Measurements from ENCODE around the gene TEX10.
A peak's percentile ranks its signal among the peaks of the same experiment; 100 is the strongest.
"Not testable (repeated sequence)": the region's sequence is repeated elsewhere in the genome, so short reads cannot be mapped to it uniquely, and the experiment has no call there.

TEX10 gene

GRCh38 chr9:100352727-100353505 lies at the start of gene TEX10:
Gene TEX10 (minus strand): TSS chr9:100352942. CDS start chr9:100349363, 3,579 bp downstream.
- DNase-seq (ENCODE audit: low spot score), result peak; percentile 95

- DNase-seq (ENCODE audit: low spot score), result no peak
These were observed 48.3 kb upstream of the TEX10 start for GRCh38 chr9:100401042-100401441.

DNA sequence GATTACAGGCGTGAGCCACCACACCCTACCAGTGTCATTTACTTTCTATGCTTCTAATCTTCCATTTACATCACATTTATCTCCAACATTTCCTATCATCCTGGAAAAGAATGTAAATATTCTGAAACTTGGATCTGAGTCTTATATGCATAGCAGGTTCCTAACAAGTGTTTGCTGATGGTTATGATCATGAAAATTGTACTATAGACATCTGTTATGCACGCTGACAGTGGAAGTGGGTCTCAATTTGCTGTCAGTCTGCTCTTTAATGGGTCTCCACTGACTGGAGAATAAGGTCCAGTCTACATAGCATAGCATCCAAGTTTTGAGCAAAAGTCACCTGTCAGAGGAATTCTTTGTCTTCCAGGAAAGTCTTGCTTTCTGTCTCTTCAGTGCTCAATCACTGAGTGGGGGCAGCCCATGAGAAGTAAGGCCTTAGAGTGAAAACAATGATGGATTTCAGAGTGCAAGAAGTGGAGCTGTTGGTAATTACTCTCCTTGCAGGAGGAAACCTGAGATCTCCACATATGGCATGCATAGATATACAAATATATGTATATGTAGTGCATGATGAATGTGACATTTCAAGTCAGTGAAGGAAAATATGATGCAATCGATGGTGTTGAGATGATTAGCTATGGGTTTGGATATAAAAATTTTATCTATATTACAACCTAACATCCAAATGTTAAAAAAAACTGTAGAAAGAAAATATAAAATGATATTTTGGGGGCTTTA lies 45.0 kb upstream of the TEX10 start:
- DNase-seq (ENCODE audit: low spot score), result no peak

GRCh38 chr9:100396769-100397168 lies 44.0 kb upstream of the TEX10 start:
- no peak for DNase-seq (ENCODE audit: low spot score)

DNA sequence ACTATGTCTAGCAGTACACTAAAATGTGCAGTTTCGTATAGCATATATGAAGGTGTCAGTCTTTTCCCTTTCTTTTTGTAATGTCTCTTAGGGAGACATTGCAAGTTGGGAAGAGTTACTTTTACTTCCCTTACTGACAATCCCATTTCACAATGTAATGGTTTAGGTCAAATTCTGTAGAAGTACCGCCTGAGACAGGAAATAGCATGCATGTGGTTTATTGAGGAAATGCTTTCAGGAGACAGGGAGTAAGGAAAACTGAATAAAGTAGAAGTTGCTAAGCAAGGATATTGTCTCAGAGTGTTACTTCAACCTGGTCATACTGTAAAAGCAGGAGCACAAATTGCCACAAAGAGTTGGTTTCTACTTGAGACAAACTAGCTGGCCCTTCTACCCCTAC lies 42.1 kb upstream of the TEX10 start:
- DNase-seq (ENCODE audit: low spot score), result no peak

DNA sequence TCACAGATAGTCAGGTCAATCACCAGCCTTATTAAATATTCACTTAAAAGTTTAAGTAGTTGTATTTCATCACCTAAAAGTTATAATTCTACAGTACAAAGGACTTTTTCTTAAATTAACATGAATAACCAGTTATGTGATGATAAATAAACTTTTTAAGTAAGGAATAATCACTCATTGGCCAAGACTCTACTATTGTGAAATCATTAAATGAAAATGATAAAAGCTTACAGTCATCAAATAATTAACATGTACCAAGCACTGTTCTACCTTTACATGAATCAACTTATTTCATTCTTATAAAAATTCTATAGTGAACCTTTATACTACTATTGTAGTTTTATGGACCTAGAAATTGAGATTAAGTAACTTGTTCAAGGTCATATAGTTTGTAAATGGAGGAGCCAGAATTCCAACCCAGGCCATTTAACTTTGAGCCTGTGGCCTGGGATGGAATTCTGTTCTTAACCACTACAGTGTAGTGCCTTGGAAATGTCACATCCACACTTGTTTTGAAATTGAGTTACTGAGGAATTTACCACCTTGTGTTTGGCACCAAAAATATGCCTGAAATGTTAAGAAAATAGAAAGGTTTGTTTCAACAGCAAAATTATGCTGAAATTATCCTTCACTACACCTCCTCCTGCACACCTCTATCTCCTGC lies 41.4 kb upstream of the TEX10 start:
- no peak for DNase-seq (ENCODE audit: low spot score)

DNA sequence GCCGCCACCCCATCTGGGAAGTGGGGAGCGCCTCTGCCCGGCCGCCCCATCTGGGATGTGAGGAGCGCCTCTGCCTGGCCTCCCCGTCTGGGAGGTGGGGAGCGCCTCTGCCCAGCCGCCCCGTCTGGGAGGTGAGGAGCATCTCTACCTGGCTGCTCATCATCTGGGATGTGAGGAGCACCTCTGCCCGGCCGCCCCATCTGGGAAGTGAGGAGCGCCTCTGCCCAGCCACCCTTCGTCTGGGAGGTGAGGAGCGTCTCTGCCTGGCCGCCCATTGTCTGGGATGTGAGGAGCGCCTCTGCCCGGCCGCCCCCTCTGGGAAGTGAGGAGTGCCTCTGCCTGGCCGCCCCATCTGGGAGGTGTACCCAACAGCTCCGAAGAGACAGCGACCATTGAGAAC lies 40.2 kb upstream of the TEX10 start:
- not testable (repeated sequence) for DNase-seq (ENCODE audit: low spot score)

DNA sequence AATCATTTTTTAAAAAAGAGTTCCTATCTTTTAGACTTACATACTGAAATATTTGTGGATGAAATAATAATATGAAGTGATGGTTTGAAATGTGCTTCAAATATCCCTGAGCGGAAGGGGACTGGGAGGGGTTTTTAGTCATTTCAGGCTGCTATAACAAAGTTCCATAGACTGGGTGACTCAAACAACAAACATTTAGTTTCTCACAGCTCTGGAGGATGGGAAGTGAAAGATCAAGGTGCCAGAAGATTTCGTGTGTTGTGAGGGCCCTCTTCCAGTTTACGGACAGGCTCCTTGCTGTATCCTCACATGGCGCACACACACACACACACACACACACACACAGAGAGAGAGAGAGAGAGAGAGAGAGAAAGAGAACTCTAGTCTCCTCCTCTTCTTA lies 27.1 kb upstream of the TEX10 start:
- DNase-seq (ENCODE audit: low spot score), result no peak

GRCh38 chr9:100377015-100377414 lies 24.3 kb upstream of the TEX10 start:
- no peak for DNase-seq (ENCODE audit: low spot score)

- DNase-seq (ENCODE audit: low spot score), result no peak
These were observed 22.9 kb upstream of the TEX10 start for GRCh38 chr9:100375658-100376057.

- DNase-seq (ENCODE audit: low spot score), result no peak
These were observed 19.9 kb upstream of the TEX10 start for GRCh38 chr9:100372648-100373047.

DNA sequence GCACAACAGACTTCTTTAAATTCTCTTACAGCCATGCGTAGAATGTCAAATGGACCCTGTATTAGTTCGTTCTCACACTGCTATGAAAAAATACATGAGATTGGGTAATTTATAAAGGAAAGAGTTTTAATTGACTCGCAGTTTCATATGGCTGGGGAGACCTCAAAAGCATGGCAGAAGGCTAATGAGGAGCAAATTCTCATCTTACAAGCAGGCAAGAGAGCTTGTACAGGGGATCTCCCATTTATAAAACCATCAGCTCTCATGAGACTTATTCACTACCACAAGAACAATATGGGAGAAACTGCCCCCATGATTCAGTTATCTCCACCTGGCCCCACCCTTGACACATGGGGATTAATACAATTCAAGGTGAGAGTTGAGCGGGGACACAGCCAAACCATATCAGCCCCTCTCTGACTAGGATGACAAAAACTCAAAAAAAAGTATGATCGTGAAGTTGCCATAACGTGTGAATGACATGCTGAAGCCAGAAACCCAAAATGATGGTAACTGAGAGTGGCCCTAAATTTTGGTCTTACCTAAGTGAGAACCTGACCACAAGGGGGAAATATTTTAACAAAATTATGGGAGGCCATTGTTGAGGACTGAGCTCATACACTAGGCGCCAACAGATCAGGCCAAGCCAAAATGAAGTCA lies 17.5 kb upstream of the TEX10 start:
- no peak for DNase-seq (ENCODE audit: low spot score)

DNA sequence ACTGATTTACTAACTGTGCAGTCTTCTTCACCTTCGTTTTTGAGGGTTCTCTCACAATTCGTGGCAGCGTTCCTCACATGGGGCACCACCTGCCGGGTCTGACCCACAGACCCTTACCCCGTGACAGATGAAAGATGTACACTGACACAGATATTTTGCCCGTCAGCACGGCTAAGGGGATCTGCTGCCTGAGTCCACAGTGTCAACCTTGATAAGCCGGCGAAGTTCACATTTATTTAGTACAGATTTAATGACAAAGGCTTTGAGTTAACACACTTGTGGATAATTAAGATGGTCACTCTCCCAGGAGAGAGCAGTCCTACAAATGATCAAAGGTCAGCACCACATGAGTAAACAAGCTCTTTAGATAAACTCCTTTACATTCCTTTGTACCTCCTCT lies 15.9 kb upstream of the TEX10 start:
- DNase-seq (ENCODE audit: low spot score), result no peak

- DNase-seq (ENCODE audit: low spot score), result no peak
These were observed 13.4 kb upstream of the TEX10 start for GRCh38 chr9:100366121-100366520.

DNA sequence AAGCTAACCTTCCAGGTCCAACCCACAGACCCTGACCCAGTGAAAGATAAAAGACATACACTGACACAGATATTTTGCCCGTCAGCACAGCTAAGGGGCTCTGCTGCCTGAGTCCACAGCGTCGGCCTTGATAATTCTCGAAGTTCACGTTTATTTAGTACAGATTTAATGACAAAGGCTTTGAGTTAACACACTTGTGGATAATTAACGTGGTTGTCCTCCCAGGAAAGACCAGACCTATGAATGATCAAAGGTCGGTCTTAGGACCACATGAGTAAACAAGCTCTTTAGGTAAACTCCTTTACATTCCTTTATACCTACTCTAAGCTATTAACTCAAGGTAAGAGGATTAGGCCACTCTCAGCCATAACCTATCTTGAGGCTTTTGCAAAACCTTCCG lies 11.3 kb upstream of the TEX10 start:
- no peak for DNase-seq (ENCODE audit: low spot score)

GRCh38 chr9:100359057-100359456 lies 6.3 kb upstream of the TEX10 start:
- no peak for DNase-seq (ENCODE audit: low spot score)

- no peak for DNase-seq (ENCODE audit: low spot score)
These were observed 4.8 kb upstream of the TEX10 start for GRCh38 chr9:100357501-100357900.

DNA sequence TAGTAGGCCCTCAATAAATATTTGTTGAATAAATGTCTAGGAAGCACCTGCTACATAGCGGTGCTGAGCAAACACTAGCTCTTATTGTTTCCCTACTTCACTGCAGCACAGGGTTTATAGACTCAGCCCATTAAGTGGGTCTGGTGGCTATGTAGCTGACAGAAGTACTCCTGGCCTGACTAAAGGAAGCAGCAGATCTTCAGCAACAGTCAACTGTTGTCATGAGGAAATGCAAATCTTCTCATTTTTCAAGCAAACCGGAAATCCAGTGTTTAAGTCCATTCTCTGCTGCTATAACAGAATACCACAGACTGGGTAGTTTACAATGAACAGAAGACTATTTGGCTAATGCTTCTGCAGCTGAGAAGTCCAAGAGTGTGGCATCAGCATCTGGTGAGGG lies 2.8 kb upstream of the TEX10 start:
- DNase-seq (ENCODE audit: low spot score), result no peak

- DNase-seq (ENCODE audit: low spot score), result no peak
These were observed 1.5 kb upstream of the TEX10 start for GRCh38 chr9:100354121-100354800.

- DNase-seq (ENCODE audit: low spot score), result no peak
These were observed 478 bp downstream of the TEX10 start for GRCh38 chr9:100352201-100352726.

DNA sequence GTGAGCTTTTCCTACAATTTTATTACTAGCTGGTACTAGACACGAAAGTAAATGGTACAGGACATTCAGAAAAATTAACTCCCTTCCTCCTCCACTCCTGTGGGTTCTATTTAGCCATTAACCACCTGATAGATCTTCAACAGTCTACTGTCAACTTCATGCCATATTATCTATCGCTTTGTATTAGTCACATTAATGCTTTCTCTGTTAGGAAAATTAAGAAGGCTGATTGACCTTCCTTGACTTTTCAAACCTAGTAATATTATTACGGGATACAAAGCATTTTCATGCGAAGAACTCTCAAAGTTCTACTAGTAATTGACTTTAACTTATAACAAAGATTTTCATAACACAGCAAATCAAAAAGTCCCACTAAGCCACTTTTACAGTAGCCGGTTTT lies 1.2 kb downstream of the TEX10 start:
- no peak for DNase-seq (ENCODE audit: low spot score)

DNA sequence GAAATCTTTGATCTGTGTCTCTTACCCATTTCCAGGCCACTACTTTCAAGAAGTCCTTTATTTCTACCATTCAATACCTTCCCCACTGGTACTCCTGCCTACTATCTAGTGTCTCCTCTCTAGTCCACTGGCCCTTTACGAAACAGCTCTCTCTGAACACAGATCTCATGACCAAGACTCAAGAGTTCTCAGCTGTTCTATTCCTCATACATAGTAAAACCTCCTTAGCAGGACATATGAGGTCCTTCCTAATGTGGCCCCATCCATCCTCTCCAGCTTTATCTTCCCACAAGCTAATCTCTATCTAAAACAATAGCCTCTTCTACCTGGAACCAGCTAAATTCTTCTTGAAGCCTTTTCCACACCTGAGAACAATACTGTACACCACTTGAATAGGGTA lies 2.6 kb downstream of the TEX10 start:
- DNase-seq (ENCODE audit: low spot score), result no peak
